Upper lobe of left lung (tissue), 4 donors: ENCODE data around the gene AOX1.

Experiments used
- CTCF ChIP-seq, 6 experiments: fragments of 450-650 bp in 4 of 6; fragments of 200-600 bp in 2 of 6; sonication (generic) in 2 of 6; IDR thresholded peaks; one replicate each; pipeline ENCODE4 v1.5.1; 2016 to 2019; ENCODE audit warnings: antibody characterized with exemption in 6 of 6
- EP300 ChIP-seq, 4 donors: sonication (generic); formaldehyde crosslinking; IDR thresholded peaks; one replicate each; pipeline ENCODE4 v1.5.1; 2017; ENCODE audit warnings: antibody characterized with exemption in 4 of 4, control low read depth in 2 of 4
- POLR2A ChIP-seq, 4 donors: fragments of 450-650 bp; IDR thresholded peaks; one replicate each; pipeline ENCODE4 v1.5.1; 2016 to 2017; ENCODE audit warnings: antibody characterized with exemption in 4 of 4, mild to moderate bottlenecking in 2 of 4

- no peak for TF ChIP-seq CTCF (IDR thresholded peaks at IDR 0.05)
- TF ChIP-seq EP300 (IDR thresholded peaks at IDR 0.05): no peak
- TF ChIP-seq POLR2A (IDR thresholded peaks at IDR 0.05): no peak
Observed at GRCh38 chr2:200658278-200658864, 72.6 kb downstream of the AOX1 start.
